ENCODE measurements around the gene CDK16.

DNA sequence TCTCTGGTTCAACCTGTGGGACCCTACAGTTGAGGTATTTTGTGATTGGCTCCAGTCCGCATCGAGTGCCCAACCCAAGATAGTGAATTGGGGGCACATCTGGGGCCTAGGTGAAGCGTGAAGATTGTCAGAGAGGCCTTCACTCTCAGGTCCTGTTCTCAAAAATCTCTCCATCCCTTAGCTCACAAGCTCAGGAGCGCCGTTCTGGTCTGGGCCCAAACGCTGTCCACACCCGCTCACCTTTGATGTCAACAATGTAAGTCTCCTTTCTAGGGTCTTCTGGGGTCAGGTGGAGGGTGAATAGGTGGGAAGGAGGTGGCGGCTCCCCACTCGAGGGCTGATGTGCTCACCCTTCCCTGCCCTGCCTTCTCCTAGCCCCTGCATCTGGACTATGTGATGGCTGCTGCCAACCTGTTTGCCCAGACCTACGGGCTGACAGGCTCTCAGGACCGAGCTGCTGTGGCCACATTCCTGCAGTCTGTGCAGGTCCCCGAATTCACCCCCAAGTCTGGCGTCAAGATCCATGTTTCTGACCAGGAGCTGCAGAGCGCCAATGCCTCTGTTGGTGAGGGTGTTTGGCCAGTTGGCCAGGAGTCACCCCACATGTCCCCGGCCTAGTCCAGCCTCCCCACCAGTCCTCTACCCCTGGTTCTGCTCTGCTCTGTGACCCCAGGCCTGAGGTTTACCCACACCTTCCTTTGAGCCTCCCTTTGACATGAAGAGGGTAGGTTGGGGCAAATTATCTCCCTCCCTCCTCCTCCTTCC lies 7.6 kb upstream of the CDK16 start:
- TF ChIP-seq CSDC2 (CRISPR knock-in tag; IDR thresholded peaks at IDR 0.05): no peak
- TF ChIP-seq OSR1 (CRISPR knock-in tag; IDR thresholded peaks at IDR 0.05): no peak
- TF ChIP-seq ZC3H10 (CRISPR knock-in tag; IDR thresholded peaks at IDR 0.05): no peak
- TF ChIP-seq ZNF70 (CRISPR knock-in tag; IDR thresholded peaks at IDR 0.05): no peak
- TF ChIP-seq ZFP30 (CRISPR knock-in tag; IDR thresholded peaks at IDR 0.05): no peak
- no peak for TF ChIP-seq ESRRG (CRISPR knock-in tag; IDR thresholded peaks at IDR 0.05)
- TF ChIP-seq, protein P1, sequence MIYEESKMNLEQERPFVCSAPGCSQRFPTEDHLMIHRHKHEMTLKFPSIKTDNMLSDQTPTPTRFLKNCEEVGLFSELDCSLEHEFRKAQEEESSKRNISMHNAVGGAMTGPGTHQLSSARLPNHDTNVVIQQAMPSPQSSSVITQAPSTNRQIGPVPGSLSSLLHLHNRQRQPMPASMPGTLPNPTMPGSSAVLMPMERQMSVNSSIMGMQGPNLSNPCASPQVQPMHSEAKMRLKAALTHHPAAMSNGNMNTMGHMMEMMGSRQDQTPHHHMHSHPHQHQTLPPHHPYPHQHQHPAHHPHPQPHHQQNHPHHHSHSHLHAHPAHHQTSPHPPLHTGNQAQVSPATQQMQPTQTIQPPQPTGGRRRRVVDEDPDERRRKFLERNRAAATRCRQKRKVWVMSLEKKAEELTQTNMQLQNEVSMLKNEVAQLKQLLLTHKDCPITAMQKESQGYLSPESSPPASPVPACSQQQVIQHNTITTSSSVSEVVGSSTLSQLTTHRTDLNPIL (CRISPR knock-in tag; IDR thresholded peaks at IDR 0.05; ENCODE audit: low read depth): no peak
- TF ChIP-seq, protein P2, sequence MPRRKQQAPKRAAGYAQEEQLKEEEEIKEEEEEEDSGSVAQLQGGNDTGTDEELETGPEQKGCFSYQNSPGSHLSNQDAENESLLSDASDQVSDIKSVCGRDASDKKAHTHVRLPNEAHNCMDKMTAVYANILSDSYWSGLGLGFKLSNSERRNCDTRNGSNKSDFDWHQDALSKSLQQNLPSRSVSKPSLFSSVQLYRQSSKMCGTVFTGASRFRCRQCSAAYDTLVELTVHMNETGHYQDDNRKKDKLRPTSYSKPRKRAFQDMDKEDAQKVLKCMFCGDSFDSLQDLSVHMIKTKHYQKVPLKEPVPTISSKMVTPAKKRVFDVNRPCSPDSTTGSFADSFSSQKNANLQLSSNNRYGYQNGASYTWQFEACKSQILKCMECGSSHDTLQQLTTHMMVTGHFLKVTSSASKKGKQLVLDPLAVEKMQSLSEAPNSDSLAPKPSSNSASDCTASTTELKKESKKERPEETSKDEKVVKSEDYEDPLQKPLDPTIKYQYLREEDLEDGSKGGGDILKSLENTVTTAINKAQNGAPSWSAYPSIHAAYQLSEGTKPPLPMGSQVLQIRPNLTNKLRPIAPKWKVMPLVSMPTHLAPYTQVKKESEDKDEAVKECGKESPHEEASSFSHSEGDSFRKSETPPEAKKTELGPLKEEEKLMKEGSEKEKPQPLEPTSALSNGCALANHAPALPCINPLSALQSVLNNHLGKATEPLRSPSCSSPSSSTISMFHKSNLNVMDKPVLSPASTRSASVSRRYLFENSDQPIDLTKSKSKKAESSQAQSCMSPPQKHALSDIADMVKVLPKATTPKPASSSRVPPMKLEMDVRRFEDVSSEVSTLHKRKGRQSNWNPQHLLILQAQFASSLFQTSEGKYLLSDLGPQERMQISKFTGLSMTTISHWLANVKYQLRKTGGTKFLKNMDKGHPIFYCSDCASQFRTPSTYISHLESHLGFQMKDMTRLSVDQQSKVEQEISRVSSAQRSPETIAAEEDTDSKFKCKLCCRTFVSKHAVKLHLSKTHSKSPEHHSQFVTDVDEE (CRISPR knock-in tag; IDR thresholded peaks at IDR 0.05): no peak

Data from SK-N-SH treated with all-trans-retinoic acid at 6 μM for 48 hours (cell line).